H9 (cell line): ENCODE measurements around the gene NARS2. TPM values are rescaled to one million over a fixed set of nuclear protein-coding genes. Genes with fewer than 3 reads are reported as not detected.

Experiments
- DNase-seq: peaks from one replicate; pipeline ENCODE4 v3.0.0-alpha.2; 2017
- H2AFZ ChIP-seq: one replicate; pipeline ENCODE4 v1.6.1; 2013; ENCODE audit warnings: mild to moderate bottlenecking, low read length, control low read depth, moderate library complexity
- H2AK5ac ChIP-seq: 2 replicates; pipeline ENCODE4 v1.6.1; 2013; ENCODE audit warnings: low read length, control low read depth, mixed read lengths; ENCODE audit not compliant: insufficient read length
- H2BK120ac ChIP-seq: one replicate; pipeline ENCODE4 v1.6.1; 2013; ENCODE audit warnings: low read depth, mild to moderate bottlenecking, low read length, control low read depth, inconsistent platforms; ENCODE audit not compliant: poor library complexity, severe bottlenecking
- H2BK12ac ChIP-seq: 2 replicates; pipeline ENCODE4 v1.6.1; 2013; ENCODE audit warnings: low read length, control low read depth, mixed read lengths, low read depth; ENCODE audit not compliant: insufficient read length
- H2BK15ac ChIP-seq: 2 replicates; pipeline ENCODE4 v1.6.1; 2013; ENCODE audit warnings: low read depth, low read length, control low read depth
- H2BK20ac ChIP-seq: one replicate; pipeline ENCODE4 v1.6.1; 2013; ENCODE audit warnings: low read depth, mild to moderate bottlenecking, low read length, control low read depth, inconsistent platforms; ENCODE audit not compliant: poor library complexity, severe bottlenecking
- H2BK5ac ChIP-seq: 2 replicates; pipeline ENCODE4 v1.6.1; 2013; ENCODE audit warnings: low read length, control low read depth, mixed read lengths; ENCODE audit not compliant: insufficient read length
- H3K14ac ChIP-seq: 2 replicates; pipeline ENCODE4 v1.6.1; 2013; ENCODE audit warnings: low read length, control low read depth; ENCODE audit not compliant: insufficient read depth
- H3K18ac ChIP-seq: 2 replicates; pipeline ENCODE4 v1.6.1; 2013; ENCODE audit warnings: low read depth, mild to moderate bottlenecking, mixed read lengths, low read length, control low read depth; ENCODE audit not compliant: insufficient read length
- H3K23ac ChIP-seq: 2 replicates; pipeline ENCODE4 v1.6.1; 2013; ENCODE audit warnings: low read length, control low read depth, mixed read lengths, low read depth; ENCODE audit not compliant: insufficient read length
- H3K23me2 ChIP-seq: 2 replicates; pipeline ENCODE4 v1.6.1; 2013; ENCODE audit warnings: low read depth, mild to moderate bottlenecking, mixed read lengths, low read length, control low read depth; ENCODE audit not compliant: insufficient read length, poor library complexity, severe bottlenecking
- H3K27ac ChIP-seq: 2 replicates; pipeline ENCODE4 v1.5.1; 2013; ENCODE audit warnings: low read length, control low read depth, mixed read lengths, low read depth; ENCODE audit not compliant: insufficient read length
- H3K27me3 ChIP-seq: 2 replicates; pipeline ENCODE4 v1.6.1; 2013; ENCODE audit warnings: low read length, control low read depth, inconsistent platforms; ENCODE audit not compliant: insufficient read depth
- H3K4ac ChIP-seq: 2 replicates; pipeline ENCODE4 v1.6.1; 2013; ENCODE audit warnings: low read depth, mild to moderate bottlenecking, control low read depth, inconsistent platforms, low read length, moderate library complexity
- H3K4me1 ChIP-seq: 2 replicates; pipeline ENCODE4 v1.6.1; 2013; ENCODE audit warnings: low read length, control low read depth, inconsistent platforms; ENCODE audit not compliant: insufficient read depth
- H3K4me2 ChIP-seq: 2 replicates; pipeline ENCODE4 v1.6.1; 2013; ENCODE audit warnings: low read length, control low read depth, mixed read lengths; ENCODE audit not compliant: insufficient read length, insufficient read depth
- H3K56ac ChIP-seq: 2 replicates; pipeline ENCODE4 v1.6.1; 2013; ENCODE audit warnings: low read depth, mild to moderate bottlenecking, mixed read lengths, low read length, control low read depth; ENCODE audit not compliant: insufficient read length
- H3K79me1 ChIP-seq: 2 replicates; pipeline ENCODE4 v1.6.1; 2013; ENCODE audit warnings: low read depth, mild to moderate bottlenecking, moderate library complexity, low read length, control low read depth, inconsistent platforms; ENCODE audit not compliant: insufficient read depth, poor library complexity, severe bottlenecking
- H3K79me2 ChIP-seq: 2 replicates; pipeline ENCODE4 v1.6.1; 2013; ENCODE audit warnings: low read length, control low read depth, inconsistent platforms; ENCODE audit not compliant: insufficient read depth
- H3K9ac ChIP-seq: 2 replicates; pipeline ENCODE4 v1.6.1; 2013; ENCODE audit warnings: low read length, control low read depth, mixed read lengths; ENCODE audit not compliant: insufficient read length; ENCODE audit errors: extremely low read depth
- H3K9me3 ChIP-seq: one replicate; pipeline ENCODE4 v1.6.1; 2013; ENCODE audit warnings: low read depth, low read length, inconsistent platforms; ENCODE audit not compliant: control insufficient read depth
- H3T11ph ChIP-seq: one replicate; pipeline ENCODE4 v1.6.1; 2013; ENCODE audit warnings: mild to moderate bottlenecking, low read length, control low read depth, inconsistent platforms
- H4K20me1 ChIP-seq: one replicate; pipeline ENCODE4 v1.6.1; 2013; ENCODE audit not compliant: control insufficient read depth, insufficient read length, insufficient read depth
- H4K5ac ChIP-seq: 2 replicates; pipeline ENCODE4 v1.6.1; 2013; ENCODE audit warnings: low read depth, mild to moderate bottlenecking, mixed read lengths, low read length, control low read depth; ENCODE audit not compliant: insufficient read length
- H4K8ac ChIP-seq: replicated peaks from 2 replicates; pipeline ENCODE4 v1.6.1; 2013; ENCODE audit warnings: low read length, control low read depth, mixed read lengths, low read depth; ENCODE audit not compliant: insufficient read length
- H4K91ac ChIP-seq: 2 replicates; pipeline ENCODE4 v1.6.1; 2013; ENCODE audit warnings: low read depth, mild to moderate bottlenecking, moderate library complexity, mixed read lengths, low read length, control low read depth; ENCODE audit not compliant: insufficient read length
- H3K27ac Mint-ChIP-seq, 3 experiments: 2 replicates in 2 of 3; 3 replicates in 1 of 3; pipeline ENCODE4 v1.8.0; 2020 to 2021; ENCODE audit warnings: mixed read lengths in 3 of 3, mild to moderate bottlenecking in 1 of 3, moderate library complexity in 1 of 3
- H3K27me3 Mint-ChIP-seq: 2 replicates; pipeline ENCODE4 v1.8.0; 2021; ENCODE audit warnings: low read depth, mild to moderate bottlenecking, moderate library complexity, mixed read lengths
- H3K36me3 Mint-ChIP-seq, 3 experiments: 2 replicates in 2 of 3; 3 replicates in 1 of 3; pipeline ENCODE4 v1.8.0; 2020 to 2021; ENCODE audit warnings: low read depth in 3 of 3, mixed read lengths in 3 of 3; ENCODE audit not compliant: insufficient read depth in 1 of 3
- H3K4me1 Mint-ChIP-seq, 2 experiments: 2 replicates each; pipeline ENCODE4 v1.8.0; 2020; ENCODE audit warnings: mixed read lengths in 2 of 2
- H3K4me3 Mint-ChIP-seq, 2 experiments: 2 replicates in 1 of 2; 3 replicates in 1 of 2; pipeline ENCODE4 v1.8.0; 2020 to 2021; ENCODE audit warnings: mild to moderate bottlenecking in 2 of 2, mixed read lengths in 2 of 2, moderate library complexity in 1 of 2
- H3K9me3 Mint-ChIP-seq, 2 experiments: 2 replicates in 1 of 2; 3 replicates in 1 of 2; pipeline ENCODE4 v1.8.0; 2020; ENCODE audit warnings: mild to moderate bottlenecking in 2 of 2, mixed read lengths in 2 of 2, moderate library complexity in 1 of 2
- WGBS: extraction: QIAGEN DNeasy Blood & Tissue Kit; methylation state at CpG from one replicate; pipeline ENCODE4 v1.1.7; 2013; ENCODE audit warnings: missing lambda C conversion rate, low lambda C conversion rate, mixed read lengths; ENCODE audit not compliant: insufficient read length; ENCODE audit errors: extremely low coverage; 5-methylcytosine and 5-hydroxymethylcytosine counted together
- total RNA-seq: library from RNA; stranded (reverse); gene quantifications from 2 replicates; pipeline ENCODE4 v1.2.1, GENCODE V29; 2021
- TF ChIP-seq, protein P1 (sequence below): fragments of 200-600 bp; sonication (generic); conservative IDR thresholded peaks from 3 replicates; pipeline ENCODE4 v1.8.0; 2021; ENCODE audit warnings: antibody characterized with exemption, mild to moderate bottlenecking

Gene NARS2
- total RNA-seq, 1 experiment from 2014 or later: 29.7 TPM

DNA sequence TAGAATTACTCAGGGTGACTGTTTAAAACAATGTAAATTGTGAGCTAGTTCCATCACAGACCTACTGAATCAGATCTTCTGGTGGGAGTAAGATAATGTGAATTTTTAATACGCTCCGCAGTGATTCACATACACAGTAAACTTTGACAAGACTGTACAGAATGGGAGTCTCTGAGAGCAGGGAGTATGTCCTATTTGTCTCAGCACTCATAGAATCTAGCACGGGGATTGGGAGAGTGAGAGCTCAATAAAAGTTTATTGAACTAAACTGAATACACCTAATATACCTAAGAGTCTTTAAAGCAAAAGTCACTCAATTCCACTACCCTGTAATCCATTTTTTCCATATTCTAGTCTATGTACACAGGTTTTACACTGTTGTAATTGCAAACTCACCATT, 145.9 kb downstream of the NARS2 start:
- no peak overlapping the region for H3K4ac ChIP-seq
- DNase-seq: no peak
- no peak overlapping the region for H2BK20ac ChIP-seq
- H3K9me3 ChIP-seq: no peaks in the 10 kb centered on the region
- H3K4me2 ChIP-seq: no peak overlapping the region
- Mint-ChIP-seq H3K4me1 (peaks cover 16 to 23% of the 10 kb centered on the region in 2 experiments), H3K36me3 (no peaks in the 10 kb centered on the region), H3K4me3 (no peak overlapping the region), H3K27ac (no peak overlapping the region), H3K27me3 (no peaks in the 10 kb centered on the region), H3K9me3 (no peaks in the 10 kb centered on the region)
- H4K5ac ChIP-seq: no peak overlapping the region
- no peak overlapping the region for H3T11ph ChIP-seq
- H4K91ac ChIP-seq: no peak overlapping the region
- no peak overlapping the region for H4K8ac ChIP-seq
- H3K4me1 ChIP-seq: peaks cover 8% of the 10 kb centered on the region; the same call in 1 of the 2 replicates
- H3K23me2 ChIP-seq: no peaks in the 10 kb centered on the region
- no peak overlapping the region for H3K18ac ChIP-seq
- no peaks in the 10 kb centered on the region for H4K20me1 ChIP-seq
- no peak overlapping the region for H3K56ac ChIP-seq
- no peak overlapping the region for H2BK5ac ChIP-seq
- no peak overlapping the region for H2AFZ ChIP-seq
- H2AK5ac ChIP-seq: no peak overlapping the region
- H3K79me1 ChIP-seq: no peaks in the 10 kb centered on the region
- WGBS: no CpG with 5 or more reads among the region's 3 CpGs
- H3K14ac ChIP-seq: no peak overlapping the region
- H2BK12ac ChIP-seq: no peak overlapping the region
- no peak overlapping the region for H3K9ac ChIP-seq
- no peak overlapping the region for H3K23ac ChIP-seq
- no peaks in the 10 kb centered on the region for H3K27me3 ChIP-seq
- H3K27ac ChIP-seq: no peak overlapping the region
- H3K79me2 ChIP-seq: no peaks in the 10 kb centered on the region
- no peak overlapping the region for H2BK15ac ChIP-seq
- no peak overlapping the region for H2BK120ac ChIP-seq
- TF ChIP-seq, protein P1, sequence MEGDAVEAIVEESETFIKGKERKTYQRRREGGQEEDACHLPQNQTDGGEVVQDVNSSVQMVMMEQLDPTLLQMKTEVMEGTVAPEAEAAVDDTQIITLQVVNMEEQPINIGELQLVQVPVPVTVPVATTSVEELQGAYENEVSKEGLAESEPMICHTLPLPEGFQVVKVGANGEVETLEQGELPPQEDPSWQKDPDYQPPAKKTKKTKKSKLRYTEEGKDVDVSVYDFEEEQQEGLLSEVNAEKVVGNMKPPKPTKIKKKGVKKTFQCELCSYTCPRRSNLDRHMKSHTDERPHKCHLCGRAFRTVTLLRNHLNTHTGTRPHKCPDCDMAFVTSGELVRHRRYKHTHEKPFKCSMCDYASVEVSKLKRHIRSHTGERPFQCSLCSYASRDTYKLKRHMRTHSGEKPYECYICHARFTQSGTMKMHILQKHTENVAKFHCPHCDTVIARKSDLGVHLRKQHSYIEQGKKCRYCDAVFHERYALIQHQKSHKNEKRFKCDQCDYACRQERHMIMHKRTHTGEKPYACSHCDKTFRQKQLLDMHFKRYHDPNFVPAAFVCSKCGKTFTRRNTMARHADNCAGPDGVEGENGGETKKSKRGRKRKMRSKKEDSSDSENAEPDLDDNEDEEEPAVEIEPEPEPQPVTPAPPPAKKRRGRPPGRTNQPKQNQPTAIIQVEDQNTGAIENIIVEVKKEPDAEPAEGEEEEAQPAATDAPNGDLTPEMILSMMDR: no peak
